GM18526 (cell line): ENCODE data around the gene MIB2.

Source experiments
- POLR2A ChIP-seq: IDR thresholded peaks from 3 replicates; pipeline ENCODE4 v1.6.1; 2011; ENCODE audit not compliant: insufficient read length; ENCODE audit errors: extremely low read depth

The MIB2 gene

DNA sequence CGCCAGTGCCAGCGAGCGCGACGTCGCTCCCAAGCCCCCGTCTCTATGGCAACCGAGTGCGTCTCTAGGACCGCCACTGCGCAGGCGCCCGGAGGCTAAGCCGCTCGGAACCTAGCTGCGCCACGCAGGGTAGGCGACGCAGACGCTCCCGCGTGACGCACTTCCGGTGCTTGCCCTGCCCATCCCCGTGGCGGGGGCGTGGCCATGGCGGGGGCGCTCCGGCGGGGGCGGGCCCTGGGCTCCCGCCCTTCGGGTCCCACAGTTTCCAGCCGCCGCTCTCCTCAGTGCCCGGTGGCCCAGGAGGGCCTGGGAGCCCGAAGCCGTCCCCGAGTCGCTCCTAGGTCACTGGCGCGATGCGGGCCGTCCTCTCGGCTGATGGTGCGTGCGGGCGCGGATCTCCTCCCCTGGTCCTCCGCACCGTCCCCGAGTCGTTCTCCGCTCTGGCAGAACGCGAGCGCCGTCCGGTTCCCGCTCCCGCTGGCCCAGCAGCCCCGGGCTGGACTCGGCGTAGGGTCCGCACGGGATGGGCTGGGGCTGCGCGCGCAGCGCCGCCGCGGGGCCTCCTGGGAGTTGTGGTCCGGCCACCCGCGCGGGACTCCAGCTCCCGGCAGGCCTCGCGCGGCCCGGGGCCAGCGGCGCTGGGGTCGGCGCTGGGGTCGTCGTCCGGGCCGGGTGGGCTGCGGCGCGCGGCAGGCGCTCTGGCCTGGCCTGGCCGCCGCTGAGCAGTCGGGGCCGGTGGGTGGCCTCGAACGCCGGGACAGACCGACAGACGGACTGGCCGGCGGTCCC is at the start of gene MIB2:
Gene MIB2, plus strand, starts transcription at position 245 of the 789 bp plus-strand sequence. CDS start 7,953 bp downstream, outside the sequence.
- TF ChIP-seq POLR2A: peak; percentile 65

DNA sequence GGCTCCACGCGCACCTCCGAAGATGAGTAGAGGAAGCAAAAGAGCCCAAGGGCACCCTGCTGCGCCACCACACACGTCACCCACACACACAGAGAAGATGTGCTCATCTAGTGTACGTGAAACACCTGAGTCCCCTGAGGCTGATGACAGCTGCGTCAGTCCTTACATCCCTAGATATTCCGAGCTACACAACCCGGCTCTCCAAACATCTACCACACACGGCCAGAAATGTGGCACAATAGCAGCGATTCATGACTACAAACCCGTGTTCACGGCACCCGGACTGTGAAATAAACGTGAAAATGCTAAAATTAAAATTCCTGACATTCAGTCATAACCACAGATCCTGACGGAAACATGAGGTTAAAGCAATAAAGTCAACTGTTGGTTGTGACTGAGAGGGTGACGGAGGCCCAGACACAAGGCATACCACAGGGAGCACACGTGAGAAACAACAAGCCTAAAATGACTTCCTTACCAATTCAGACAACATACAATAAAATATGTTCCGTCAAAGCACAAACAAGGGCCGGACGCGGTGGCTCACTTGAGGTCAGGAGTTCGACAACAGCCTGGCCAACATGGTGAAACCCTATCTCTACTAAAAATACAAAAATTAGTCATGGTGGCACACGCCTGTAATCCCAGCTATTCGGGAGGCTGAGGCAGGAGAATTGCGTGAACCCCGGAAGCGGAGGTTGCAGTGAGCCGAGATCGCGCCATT is 48.0 kb upstream of the MIB2 start:
- no peak for TF ChIP-seq POLR2A

DNA sequence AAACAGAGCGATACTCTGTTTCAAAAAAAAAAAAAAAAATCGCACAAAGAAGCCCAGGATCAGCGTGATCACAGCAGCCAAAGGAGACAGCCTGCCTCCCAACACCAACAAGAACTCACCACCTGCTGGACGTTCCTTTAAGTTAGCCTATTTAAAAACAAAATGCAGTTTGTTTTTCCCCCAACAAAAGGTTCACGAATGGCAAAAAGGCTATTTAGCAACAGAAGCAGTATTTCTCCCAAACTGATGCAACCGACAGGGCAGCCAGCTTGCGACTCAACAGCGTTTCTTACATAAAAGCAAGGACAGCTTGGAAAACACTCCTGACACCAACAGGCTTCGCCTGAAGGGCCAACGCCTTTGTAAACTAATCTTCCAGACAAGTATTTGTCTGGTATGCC is 47.4 kb upstream of the MIB2 start:
- no peak for TF ChIP-seq POLR2A

DNA sequence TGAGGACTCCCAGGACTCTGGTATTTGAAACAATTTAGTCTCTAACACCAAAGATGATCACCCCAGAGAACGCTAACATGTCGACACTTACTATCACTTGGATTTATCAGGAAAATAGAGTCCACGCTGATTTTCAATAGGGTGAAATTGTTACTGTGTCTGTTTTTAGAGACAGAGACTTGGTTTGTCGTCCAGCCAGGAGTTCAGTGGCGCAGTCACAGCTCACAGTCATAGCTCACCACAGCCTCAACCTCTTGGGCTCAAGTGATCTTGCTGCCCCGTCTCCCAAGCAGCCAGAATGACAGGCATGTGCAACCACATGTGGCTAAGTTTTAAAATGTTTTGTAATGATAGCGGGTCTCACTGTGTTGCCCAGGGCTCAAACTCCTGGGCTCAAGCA is 46.0 kb upstream of the MIB2 start:
- TF ChIP-seq POLR2A: no peak

DNA sequence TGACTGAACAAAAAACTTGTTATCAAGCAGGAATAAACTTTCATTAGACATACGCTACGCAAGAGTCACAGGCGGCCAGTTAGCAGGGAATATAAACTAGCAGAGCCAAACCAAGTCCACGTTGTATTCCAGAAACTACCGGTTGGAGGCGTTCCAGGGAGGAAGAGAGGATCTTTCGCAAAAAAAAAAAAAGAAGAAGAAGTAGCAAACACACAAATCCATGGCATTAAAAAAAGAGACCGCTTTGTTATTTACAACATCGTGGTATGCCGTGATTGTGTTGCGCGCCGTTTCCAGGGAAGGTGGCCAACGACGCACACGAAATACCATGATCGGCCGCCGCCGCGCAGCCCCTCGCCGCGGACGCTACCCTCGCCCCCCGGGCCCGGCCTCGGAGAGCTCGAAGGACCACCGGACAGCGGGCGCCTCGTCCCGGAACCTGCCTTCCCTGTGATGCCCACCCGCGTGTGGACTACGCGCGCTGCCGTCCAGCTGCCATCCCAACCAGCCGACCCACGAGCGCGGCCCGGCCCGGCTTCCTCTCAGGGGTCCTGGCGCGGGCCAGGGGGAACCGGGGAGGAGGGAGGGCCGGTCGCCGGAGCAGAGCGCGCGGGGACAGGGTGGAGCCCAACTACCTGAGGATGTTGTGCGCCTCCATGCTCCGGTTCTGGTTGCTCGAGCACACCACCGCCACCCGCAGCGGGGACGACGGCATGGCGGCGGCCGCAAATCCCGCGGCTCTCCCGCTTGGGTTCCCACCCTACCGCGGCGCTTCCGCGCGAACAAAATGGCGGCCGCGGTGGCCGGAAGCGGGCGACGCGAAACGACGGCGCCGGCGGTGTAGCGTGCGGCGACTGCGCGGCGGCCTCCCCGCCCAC is 41.2 kb upstream of the MIB2 start:
- no peak for TF ChIP-seq POLR2A

DNA sequence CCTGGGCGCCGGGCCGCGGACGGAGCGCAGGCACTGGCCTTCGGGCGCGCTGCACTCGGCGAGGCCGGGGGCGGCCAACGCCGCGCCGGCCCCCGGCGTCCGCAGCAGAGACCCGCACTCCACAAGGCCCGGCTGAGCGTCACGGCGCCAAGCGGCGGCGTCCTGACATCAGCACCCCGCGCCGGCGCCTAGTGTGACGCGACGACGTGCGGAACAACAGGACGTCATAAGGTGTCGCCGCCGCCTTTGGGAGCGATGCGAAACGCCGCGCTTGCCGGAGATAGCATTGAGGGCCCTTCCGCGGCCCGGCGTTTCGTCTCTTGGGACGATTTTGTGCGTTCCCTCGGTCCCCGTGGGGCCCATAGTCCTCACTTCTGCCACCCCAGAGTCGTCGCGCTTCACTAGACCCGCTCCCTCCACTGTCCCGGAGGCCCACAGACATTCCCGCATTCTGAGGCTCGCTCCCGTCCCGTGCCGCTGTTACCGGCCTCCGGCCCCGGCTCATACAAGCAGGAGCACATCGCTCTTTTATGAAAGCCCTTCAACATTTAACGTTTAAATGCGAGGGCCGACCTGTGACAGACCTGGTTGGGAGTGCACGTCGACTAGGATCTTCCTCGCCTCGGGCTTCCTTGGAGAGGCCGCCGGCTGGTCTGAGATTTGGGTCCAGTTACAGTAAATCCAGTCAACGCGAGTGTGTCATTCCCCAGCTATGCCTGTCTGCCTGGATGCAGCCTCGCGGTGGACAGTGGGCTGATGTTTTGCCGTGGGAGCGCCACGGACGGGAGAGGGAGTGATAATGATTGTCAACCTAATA is 40.4 kb upstream of the MIB2 start, which contains the start of gene SSU72:
Gene SSU72, minus strand, starts transcription at position 143 of the 817 bp plus-strand sequence. CDS start 306 bp downstream, outside the sequence.
- TF ChIP-seq POLR2A: peak; percentile 88

DNA sequence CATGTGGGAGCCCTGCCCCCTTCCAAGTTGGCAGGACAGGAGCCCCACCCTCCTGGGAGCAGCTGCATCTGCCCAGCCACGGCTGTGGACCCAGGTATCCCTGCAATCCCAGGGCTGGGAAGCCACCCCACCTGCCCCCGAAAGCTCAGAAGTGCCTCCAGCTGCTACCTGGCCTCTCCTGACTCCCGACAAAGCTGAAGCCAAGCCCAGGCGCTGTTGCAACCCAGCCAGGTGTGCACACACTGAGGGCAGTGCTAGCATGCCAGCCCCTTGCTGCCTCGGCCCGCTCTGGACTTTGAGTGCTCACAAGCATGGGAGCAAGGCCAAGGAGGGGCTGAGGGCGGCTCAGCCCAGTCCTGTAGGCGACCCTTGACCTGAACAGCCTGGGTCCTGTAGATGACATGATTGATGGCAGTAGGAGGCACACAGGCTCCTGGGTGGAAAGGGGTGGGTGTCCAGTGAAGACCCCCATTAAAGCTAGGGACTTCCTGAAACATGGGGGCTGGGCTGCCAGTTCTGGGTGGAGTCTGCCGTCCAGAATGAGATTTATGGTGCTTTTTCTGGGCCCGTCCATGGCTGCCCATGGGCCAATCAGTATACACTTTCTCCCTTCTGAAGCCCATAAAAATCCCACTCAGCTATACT is 37.8 kb upstream of the MIB2 start:
- TF ChIP-seq POLR2A: no peak

DNA sequence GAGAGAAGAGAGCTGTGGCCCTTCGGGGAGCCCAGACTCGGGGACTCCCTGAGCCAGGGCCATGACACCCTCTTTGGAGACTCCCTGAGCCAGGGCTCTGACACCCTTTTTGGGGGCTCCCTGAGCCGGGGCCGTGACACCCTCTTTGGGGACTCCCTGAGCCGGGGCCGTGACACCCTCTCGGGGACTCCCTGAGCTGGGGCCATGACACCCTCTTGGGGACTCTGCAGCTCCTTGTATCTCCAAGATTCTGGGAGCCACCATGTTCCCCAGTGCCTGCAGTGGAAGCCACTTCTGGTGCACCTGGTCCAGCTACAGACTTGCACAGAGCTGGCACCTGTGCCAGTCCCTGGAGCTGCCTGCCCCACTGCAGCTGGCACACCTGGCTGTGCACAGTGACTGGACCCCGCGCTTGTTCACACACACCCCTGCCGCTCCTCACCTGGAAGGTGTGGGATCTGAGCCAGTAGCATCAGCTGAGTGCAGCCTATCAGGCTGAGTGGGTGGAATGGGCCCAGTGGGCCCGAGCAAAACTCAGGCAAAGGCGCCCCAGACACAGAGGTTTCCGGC is 36.8 kb upstream of the MIB2 start:
- TF ChIP-seq POLR2A: no peak

DNA sequence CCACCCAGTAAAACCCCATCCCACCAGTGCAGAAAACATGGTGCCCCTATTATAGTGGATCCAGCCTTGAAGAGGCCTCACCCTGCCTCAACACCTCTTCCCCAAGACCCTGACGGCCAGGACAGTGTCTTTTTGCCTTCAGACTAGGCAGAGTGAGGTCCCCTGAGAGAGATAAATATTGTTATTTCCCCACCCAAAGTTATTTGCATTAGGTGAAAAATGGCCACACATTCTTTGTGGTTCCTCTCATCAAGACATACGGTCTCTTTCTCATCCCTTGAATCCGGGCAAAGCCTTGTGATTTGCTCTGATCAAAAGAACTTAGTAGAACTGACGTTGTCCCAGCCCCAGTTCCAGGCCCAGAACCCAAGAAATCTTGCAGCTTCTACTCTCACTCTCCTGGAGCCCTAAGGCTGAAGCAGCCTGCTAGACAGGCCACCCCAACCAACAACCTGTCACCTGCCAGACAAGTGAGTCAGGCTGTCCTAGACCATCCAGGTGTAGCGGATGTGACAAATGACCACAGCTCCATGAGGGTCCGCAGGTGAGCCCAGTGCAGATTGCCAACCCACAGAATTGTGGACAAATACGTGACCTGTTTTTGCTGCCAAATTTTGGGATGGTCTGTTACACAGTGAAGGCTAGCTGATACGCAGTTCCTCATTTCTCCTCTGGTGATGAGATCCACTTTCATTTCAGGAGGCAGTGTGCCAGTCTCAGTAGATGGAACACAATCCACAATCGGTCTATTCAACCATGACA is 32.5 kb upstream of the MIB2 start:
- TF ChIP-seq POLR2A: no peak

DNA sequence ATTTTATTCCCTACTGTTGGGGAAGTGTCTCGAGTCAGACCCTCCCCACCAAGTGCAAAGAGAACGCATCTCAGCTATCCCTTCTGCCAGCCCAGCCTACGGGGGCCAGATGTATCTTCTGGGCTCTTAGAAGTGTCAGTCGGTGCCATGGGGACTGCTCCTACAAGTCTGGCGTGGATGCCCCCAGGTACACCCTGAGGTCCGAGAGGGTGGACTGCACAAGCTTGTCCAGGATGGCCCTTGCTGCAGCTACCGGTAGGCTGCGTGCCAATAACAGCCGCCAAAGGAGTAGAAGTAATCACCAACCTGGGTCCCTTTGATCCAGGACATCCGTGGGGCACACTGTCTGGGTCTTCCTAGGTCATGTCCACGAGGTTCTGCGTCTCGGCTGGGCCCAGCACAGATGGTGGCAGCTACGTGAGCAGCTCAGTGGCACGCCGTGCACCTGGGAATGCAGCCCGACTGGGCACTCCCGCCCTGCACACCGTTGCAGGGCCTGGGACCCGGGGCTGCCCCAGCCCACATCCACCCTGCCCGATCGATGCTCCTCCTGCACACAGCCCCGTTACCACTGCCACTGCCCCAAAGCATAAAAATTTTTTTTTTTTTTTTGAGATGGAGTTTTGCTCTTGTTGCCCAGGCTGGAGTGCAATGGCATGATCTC is 31.8 kb upstream of the MIB2 start:
- TF ChIP-seq POLR2A: no peak

DNA sequence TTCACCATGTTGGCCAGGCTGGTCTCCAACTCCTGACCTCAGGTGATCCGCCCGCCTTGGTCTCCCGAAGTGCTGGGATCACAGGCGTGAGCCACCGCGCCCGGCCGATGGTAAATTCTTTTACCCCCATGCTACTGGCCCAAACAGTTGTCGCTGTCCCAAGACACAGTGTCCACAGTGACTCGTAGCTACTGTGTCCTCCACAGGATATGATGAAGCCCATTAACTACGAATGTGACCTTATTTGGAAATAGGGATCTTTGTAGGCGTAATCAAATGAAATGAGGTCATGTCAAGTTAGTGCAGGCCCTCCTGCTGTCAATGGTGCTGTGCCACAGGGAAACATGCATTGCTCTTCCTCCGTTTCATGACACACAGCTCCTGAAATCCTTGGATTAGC is 23.8 kb upstream of the MIB2 start:
- TF ChIP-seq POLR2A: no peak

DNA sequence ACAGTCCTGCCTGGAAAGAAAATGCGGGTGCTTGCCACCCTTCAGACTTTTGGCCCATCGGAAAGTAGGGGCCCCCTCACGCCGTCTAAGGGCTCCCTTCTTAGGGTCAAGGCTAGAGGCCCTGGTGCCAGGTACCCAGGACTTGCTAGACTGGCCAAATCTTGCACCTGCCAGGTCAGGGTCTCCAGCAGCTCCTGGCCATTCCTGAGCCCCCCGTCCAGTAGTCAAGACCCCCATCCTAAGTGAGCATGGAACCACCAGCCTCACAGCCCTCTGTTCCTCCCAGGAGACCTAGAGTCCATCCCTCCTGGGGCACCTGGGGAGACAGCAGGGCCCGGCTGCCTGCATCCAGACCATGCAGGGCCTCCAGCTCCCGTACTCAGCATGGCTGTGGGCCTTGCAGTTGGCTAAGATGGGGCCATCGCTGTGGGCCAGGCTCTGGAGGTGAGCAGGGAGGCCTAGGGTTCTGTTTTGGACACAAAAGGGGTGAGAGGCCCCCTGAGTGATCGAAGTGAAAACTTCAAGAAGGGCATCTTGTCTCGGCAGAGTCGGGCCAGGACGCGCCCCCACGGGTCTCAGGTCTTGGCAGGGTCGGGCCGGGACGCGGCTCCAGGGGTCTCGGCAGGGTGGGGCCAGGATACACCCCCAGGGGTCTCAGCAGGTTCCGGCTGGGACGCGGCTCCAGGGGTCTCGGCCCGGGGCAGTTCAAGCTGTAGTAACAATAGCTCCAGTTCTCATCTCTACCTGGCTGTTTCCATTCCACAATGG is 21.3 kb upstream of the MIB2 start:
- no peak for TF ChIP-seq POLR2A
